Measurements from ENCODE around the gene NKIRAS2.

GRCh38 chr17:42060231-42060630, 40.3 kb downstream of the NKIRAS2 start:
- no peak for TF ChIP-seq POLR2AphosphoS5 (IDR thresholded peaks at IDR 0.05; ENCODE audit: low read depth, low read length)
- no peak for TF ChIP-seq POLR2A (IDR thresholded peaks at IDR 0.05; ENCODE audit: low read depth, low read length)

Data from GM12892 (cell line).